GM21723 (cell line): Measurements from ENCODE around the gene RNF167.

ENCODE experiments used
- ATAC-seq: cut with Tn5 transposase; IDR thresholded peaks from one replicate; pipeline ENCODE4 v1.9.1; 2021; ENCODE audit warnings: mild to moderate bottlenecking, moderate library complexity; ENCODE audit not compliant: unreplicated experiment

Gene RNF167

GRCh38 chr17:4937553-4937952 lies 2.5 kb upstream of the RNF167 start:
- no peak for ATAC-seq

GRCh38 chr17:4938069-4938491 lies 2.0 kb upstream of the RNF167 start:
- no peak for ATAC-seq

- peak; percentile 4 for ATAC-seq
Measured at GRCh38 chr17:4938688-4939545, 1.2 kb upstream of the RNF167 start.

GRCh38 chr17:4939546-4939795 lies 597 bp upstream of the RNF167 start:
- peak; percentile 16 for ATAC-seq

GRCh38 chr17:4940555-4941318 lies 669 bp downstream of the RNF167 start:
- ATAC-seq, result peak; percentile 5

GRCh38 chr17:4941319-4941610 lies 1.2 kb downstream of the RNF167 start:
- ATAC-seq, result no peak

- no peak for ATAC-seq
Measured at GRCh38 chr17:4942760-4943508, 2.9 kb downstream of the RNF167 start.

GRCh38 chr17:4944163-4944553 lies 4.1 kb downstream of the RNF167 start:
- no peak for ATAC-seq

- ATAC-seq, result no peak
Measured at GRCh38 chr17:4944554-4945175, 4.6 kb downstream of the RNF167 start.

GRCh38 chr17:4945176-4945943 lies 5.3 kb downstream of the RNF167 start:
- ATAC-seq, result peak; percentile 28

GRCh38 chr17:4945944-4946280 lies 5.8 kb downstream of the RNF167 start:
- no peak for ATAC-seq

GRCh38 chr17:4946312-4946976 lies 6.4 kb downstream of the RNF167 start:
- ATAC-seq, result no peak

GRCh38 chr17:4947010-4947410 lies 6.9 kb downstream of the RNF167 start:
- no peak for ATAC-seq

GRCh38 chr17:4947411-4948165 lies 7.5 kb downstream of the RNF167 start:
- ATAC-seq, result no peak

- peak; percentile 15 for ATAC-seq
Measured at GRCh38 chr17:4948166-4948930, 8.3 kb downstream of the RNF167 start, which contains the start of gene PFN1. TSS of gene PFN1 (minus strand) at chr17:4948530. CDS start at chr17:4948394, 136 bp downstream.

- peak; percentile 29 for ATAC-seq
Measured at GRCh38 chr17:4948931-4949320, 8.9 kb downstream of the RNF167 start.

- peak; percentile 26 for ATAC-seq
Measured at GRCh38 chr17:4949321-4950074, 9.4 kb downstream of the RNF167 start.
